ENCODE results near the gene ADAMTS4.
A peak's percentile ranks its signal among the peaks of the same experiment; 100 is the strongest.

ADAMTS4 gene

GRCh38 chr1:161193561-161194235 is 5.2 kb downstream of the ADAMTS4 start:
- no peak for DNase-seq

- DNase-seq: peak; percentile 13 to 14
Observed at GRCh38 chr1:161192476-161193465, 6.1 kb downstream of the ADAMTS4 start.

- DNase-seq: no peak
Observed at GRCh38 chr1:161191971-161192370, 6.9 kb downstream of the ADAMTS4 start.

- DNase-seq: no peak
Observed at GRCh38 chr1:161190962-161191521, 7.8 kb downstream of the ADAMTS4 start.

- DNase-seq: no peak
Observed at GRCh38 chr1:161189036-161189435, 9.8 kb downstream of the ADAMTS4 start.

GRCh38 chr1:161188381-161188780 is 10.5 kb downstream of the ADAMTS4 start:
- DNase-seq: no peak

GRCh38 chr1:161187311-161187710 is 11.5 kb downstream of the ADAMTS4 start:
- no peak for DNase-seq

- DNase-seq: no peak
Observed at GRCh38 chr1:161185732-161186311, 13.0 kb downstream of the ADAMTS4 start.

- no peak for DNase-seq
Observed at GRCh38 chr1:161185282-161185682, 13.6 kb downstream of the ADAMTS4 start.

GRCh38 chr1:161182214-161182613 is 16.6 kb downstream of the ADAMTS4 start:
- DNase-seq: no peak

- no peak for DNase-seq
Observed at GRCh38 chr1:161180639-161181038, 18.2 kb downstream of the ADAMTS4 start.

GRCh38 chr1:161179698-161180097 is 19.2 kb downstream of the ADAMTS4 start:
- no peak for DNase-seq

GRCh38 chr1:161177936-161178244 is 21.0 kb downstream of the ADAMTS4 start:
- no peak for DNase-seq

GRCh38 chr1:161177112-161177935 is 21.5 kb downstream of the ADAMTS4 start, which contains the start of gene B4GALT3:
TSS of gene B4GALT3 (minus strand) at chr1:161177507. CDS start at chr1:161176060, 1,447 bp downstream.
- DNase-seq: peak; percentile 75 to 80

GRCh38 chr1:161176468-161177111 is 22.3 kb downstream of the ADAMTS4 start:
- DNase-seq: no peak

GRCh38 chr1:161175771-161176453 is 22.9 kb downstream of the ADAMTS4 start:
- no peak for DNase-seq

- no peak for DNase-seq
Observed at GRCh38 chr1:161174911-161175310, 23.9 kb downstream of the ADAMTS4 start.

- no peak for DNase-seq
Observed at GRCh38 chr1:161173711-161174110, 25.1 kb downstream of the ADAMTS4 start.

GRCh38 chr1:161172776-161173376 is 26.0 kb downstream of the ADAMTS4 start:
- no peak for DNase-seq

- no peak for DNase-seq
Observed at GRCh38 chr1:161172349-161172748, 26.5 kb downstream of the ADAMTS4 start.

GRCh38 chr1:161171696-161172095 is 27.2 kb downstream of the ADAMTS4 start:
- DNase-seq: no peak
